Choroid plexus epithelial cell (primary cell): Measurements from ENCODE around the gene CLSTN2.
A peak's percentile ranks its signal among the peaks of the same experiment; 100 is the strongest.

Source experiments
- DNase-seq: peaks from one replicate; pipeline ENCODE4 v3.0.0-alpha.2; 2010; ENCODE audit warnings: low read depth
- H3K4me3 ChIP-seq: 2 replicates; pipeline ENCODE4 v1.5.1; 2011; ENCODE audit warnings: low read depth, mild to moderate bottlenecking, control low read depth, low read length, moderate library complexity
- CTCF ChIP-seq: conservative IDR thresholded peaks from 2 replicates; pipeline ENCODE4 v1.5.1; 2011; ENCODE audit warnings: low read depth, mild to moderate bottlenecking, control low read depth, inconsistent platforms, low read length, moderate library complexity

The CLSTN2 gene

DNA sequence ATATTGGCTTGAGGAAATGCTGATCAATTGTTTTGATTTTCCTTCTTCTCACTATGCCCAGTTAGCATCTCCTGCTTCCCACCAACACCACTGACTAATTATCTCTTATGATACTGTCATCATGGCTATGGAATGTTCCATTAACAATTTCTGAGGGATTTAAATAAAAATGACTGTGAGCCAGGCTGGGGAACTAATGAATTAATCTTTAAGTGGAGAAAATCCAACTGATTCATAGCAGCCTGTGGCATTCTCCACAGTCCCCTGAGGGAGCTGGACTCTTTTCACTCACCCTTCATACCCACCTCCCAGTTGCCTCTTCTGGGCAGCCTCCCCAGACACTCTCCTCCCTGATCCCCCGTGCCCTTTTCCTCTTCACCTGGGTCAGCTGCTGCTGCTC, 353.6 kb downstream of the CLSTN2 start:
- DNase-seq: peak; percentile 2
- no peak for TF ChIP-seq CTCF
- no peak overlapping the region for H3K4me3 ChIP-seq

DNA sequence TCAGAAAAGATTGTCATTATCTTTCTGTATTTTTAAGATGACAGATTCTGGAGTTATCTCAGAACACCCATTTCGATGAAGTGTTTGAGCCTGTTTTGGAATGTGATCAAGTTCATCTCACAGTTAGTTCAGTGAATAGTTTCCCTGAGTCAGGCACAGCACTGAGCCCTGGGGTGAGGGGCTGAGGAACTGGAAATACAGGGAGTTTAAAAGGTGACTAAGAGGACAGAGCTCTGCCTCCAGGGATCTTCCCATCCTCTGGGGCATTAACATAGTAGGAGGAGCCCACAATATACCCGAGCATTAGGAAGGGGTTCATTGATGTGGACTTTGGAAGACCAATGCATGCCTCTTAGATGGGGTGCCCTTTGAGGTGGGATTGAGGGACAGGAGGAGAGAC, 355.1 kb downstream of the CLSTN2 start:
- no peak overlapping the region for H3K4me3 ChIP-seq
- no peak for TF ChIP-seq CTCF
- DNase-seq: no peak

DNA sequence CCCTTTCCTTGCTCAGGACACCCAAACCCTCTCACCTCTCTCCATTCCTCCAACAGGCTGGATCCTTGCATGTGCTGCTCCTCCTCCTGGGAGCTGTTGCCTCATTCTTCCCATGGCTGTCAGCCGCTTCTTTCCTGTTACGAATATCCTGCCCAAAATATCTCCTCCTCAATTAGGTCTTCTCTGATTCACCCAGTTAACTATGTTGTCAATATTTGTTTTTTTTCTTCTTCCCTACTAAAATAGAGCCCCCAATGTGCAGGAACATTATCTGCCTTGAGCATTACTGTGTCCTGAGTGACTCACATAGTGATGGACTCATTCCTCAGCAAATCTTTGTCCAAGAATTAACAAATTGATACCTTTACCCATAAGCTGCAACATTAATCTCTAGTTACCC, 357.2 kb downstream of the CLSTN2 start:
- H3K4me3 ChIP-seq: no peak overlapping the region
- no peak for TF ChIP-seq CTCF
- DNase-seq: peak; percentile 1

- no peak overlapping the region for H3K4me3 ChIP-seq
- peak; percentile 13 for DNase-seq
- TF ChIP-seq CTCF: no peak
These were observed 357.7 kb downstream of the CLSTN2 start for GRCh38 chr3:140292684-140293083.

GRCh38 chr3:140294058-140294457, 359.1 kb downstream of the CLSTN2 start:
- no peak for DNase-seq
- TF ChIP-seq CTCF: no peak
- no peak overlapping the region for H3K4me3 ChIP-seq

GRCh38 chr3:140296796-140297352, 361.9 kb downstream of the CLSTN2 start:
- no peak for TF ChIP-seq CTCF
- DNase-seq: peak; percentile 3
- H3K4me3 ChIP-seq: no peak overlapping the region

DNA sequence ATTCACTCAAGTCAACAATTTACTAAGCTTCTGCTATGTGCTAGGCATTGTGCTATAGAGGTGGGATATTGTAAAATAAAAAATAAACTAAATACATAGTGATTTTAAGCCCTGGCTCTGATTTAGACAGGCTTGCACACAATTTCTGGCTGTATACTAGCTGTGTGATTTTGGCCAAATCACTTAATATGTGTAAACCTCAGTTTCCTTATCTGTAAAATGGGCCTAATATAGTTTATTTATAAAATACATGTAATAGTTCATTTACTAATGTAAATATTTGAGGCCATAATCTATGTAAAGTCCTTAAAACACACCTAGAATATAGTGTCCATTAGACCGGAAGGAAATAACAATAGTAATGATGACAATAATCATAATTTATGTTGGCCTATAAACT, 363.1 kb downstream of the CLSTN2 start:
- no peak overlapping the region for H3K4me3 ChIP-seq
- no peak for TF ChIP-seq CTCF
- no peak for DNase-seq
